Hepatocyte (in vitro differentiated cells): ENCODE measurements around the gene CCDC74B.
"Not testable (repeated sequence)": the region's sequence is repeated elsewhere in the genome, so short reads cannot be mapped to it uniquely, and the experiment has no call there.

Experiments used
- CTCF ChIP-seq: fragments of 200-600 bp; sonication (generic); IDR thresholded peaks from 2 replicates; pipeline ENCODE4 v1.5.1; 2016; ENCODE audit warnings: antibody characterized with exemption, mild to moderate bottlenecking; ENCODE audit not compliant: poor library complexity
- EZH2 ChIP-seq: fragments of 200-600 bp; sonication (generic); IDR thresholded peaks from 2 replicates; pipeline ENCODE4 v1.6.1; 2016; ENCODE audit warnings: antibody characterized with exemption, mild to moderate bottlenecking, borderline replicate concordance

GRCh38 chr2:130145006-130145414 lies at the start of gene CCDC74B:
- TF ChIP-seq CTCF, EZH2: not testable (repeated sequence)
